Naive B cell (primary cell): ENCODE measurements around the gene C12orf57. TPM values are rescaled to one million over a fixed set of nuclear protein-coding genes. Genes with fewer than 3 reads are reported as not detected.

Experiments
- ATAC-seq, 2 donors: fragments of 150-1000 bp; cut with Tn5 transposase; 2 replicates each; pipeline ENCODE4 v1.10.0; 2021; ENCODE audit warnings: low read depth in 2 of 2, mild to moderate bottlenecking in 2 of 2, moderate library complexity in 2 of 2
- DNase-seq: peaks from one replicate; pipeline ENCODE4 v3.0.0; 2022
- H3K27ac Mint-ChIP-seq, 6 donors: one replicate each; pipeline ENCODE4 v1.8.0; 2020 to 2022; ENCODE audit warnings: mild to moderate bottlenecking in 6 of 6, mixed read lengths in 6 of 6, moderate library complexity in 5 of 6, inconsistent platforms in 2 of 6
- H3K27me3 Mint-ChIP-seq, 3 donors: one replicate each; pipeline ENCODE4 v1.8.0; 2021 to 2022; ENCODE audit warnings: mixed read lengths in 3 of 3, mild to moderate bottlenecking in 1 of 3
- H3K36me3 Mint-ChIP-seq, 2 donors: one replicate each; pipeline ENCODE4 v1.8.0; 2020 to 2022; ENCODE audit warnings: mixed read lengths in 2 of 2, inconsistent platforms in 1 of 2, mild to moderate bottlenecking in 1 of 2
- H3K4me1 Mint-ChIP-seq, 3 donors: one replicate each; pipeline ENCODE4 v1.8.0; 2020 to 2022; ENCODE audit warnings: mixed read lengths in 3 of 3, inconsistent platforms in 1 of 3, mild to moderate bottlenecking in 1 of 3, moderate library complexity in 1 of 3
- H3K4me3 Mint-ChIP-seq, 8 donors: one replicate each; pipeline ENCODE4 v1.8.0; 2020 to 2022; ENCODE audit warnings: mild to moderate bottlenecking in 8 of 8, mixed read lengths in 8 of 8, moderate library complexity in 8 of 8, inconsistent platforms in 2 of 8
- H3K9me3 Mint-ChIP-seq, 7 donors: one replicate each; pipeline ENCODE4 v1.8.0; 2020 to 2022; ENCODE audit warnings: mixed read lengths in 7 of 7, mild to moderate bottlenecking in 5 of 7, inconsistent platforms in 2 of 7, moderate library complexity in 1 of 7
- polyA plus RNA-seq, 6 donors: library from polyadenylated mRNA; unstranded; fragments of 300-500 nt; fragmentation: Illumina TruSeq; gene quantifications; one replicate each; pipeline ENCODE4 v1.2.3, GENCODE V29; 2021; ENCODE audit warnings: low read depth in 6 of 6

Gene C12orf57
- polyA plus RNA-seq, 6 donors from 2014 or later = 126 to 211 (median 194) TPM

- DNase-seq (no peak), ATAC-seq (peak; percentile 3 to 15)
- Mint-ChIP-seq H3K4me1 (peaks cover 32 to 49% (median 46%) of the 10 kb centered on the region in 3 donors), H3K4me3 (peak overlapping the region; percentile 77 to 93 (median 87)), H3K36me3 (peaks cover 0 to 3% of the 10 kb centered on the region in 2 donors), H3K9me3 (no peaks in the 10 kb centered on the region), H3K27ac (peak overlapping the region; percentile 87 to 98 (median 96)), H3K27me3 (no peaks in the 10 kb centered on the region)
Measured at GRCh38 chr12:6936636-6937480, 7.0 kb upstream of the C12orf57 start.

GRCh38 chr12:6937481-6938352, 6.1 kb upstream of the C12orf57 start:
- Mint-ChIP-seq H3K4me1 (peaks cover 35 to 57% (median 47%) of the 10 kb centered on the region in 3 donors), H3K27me3 (no peaks in the 10 kb centered on the region), H3K36me3 (peaks cover 0 to 3% of the 10 kb centered on the region in 2 donors), H3K4me3 (peak overlapping the region; percentile 77 to 93 (median 87)), H3K9me3 (no peaks in the 10 kb centered on the region), H3K27ac (peak overlapping the region; percentile 87 to 98 (median 96))
- DNase-seq = peak; percentile 92
- peak; percentile 94 to 96 for ATAC-seq

DNA sequence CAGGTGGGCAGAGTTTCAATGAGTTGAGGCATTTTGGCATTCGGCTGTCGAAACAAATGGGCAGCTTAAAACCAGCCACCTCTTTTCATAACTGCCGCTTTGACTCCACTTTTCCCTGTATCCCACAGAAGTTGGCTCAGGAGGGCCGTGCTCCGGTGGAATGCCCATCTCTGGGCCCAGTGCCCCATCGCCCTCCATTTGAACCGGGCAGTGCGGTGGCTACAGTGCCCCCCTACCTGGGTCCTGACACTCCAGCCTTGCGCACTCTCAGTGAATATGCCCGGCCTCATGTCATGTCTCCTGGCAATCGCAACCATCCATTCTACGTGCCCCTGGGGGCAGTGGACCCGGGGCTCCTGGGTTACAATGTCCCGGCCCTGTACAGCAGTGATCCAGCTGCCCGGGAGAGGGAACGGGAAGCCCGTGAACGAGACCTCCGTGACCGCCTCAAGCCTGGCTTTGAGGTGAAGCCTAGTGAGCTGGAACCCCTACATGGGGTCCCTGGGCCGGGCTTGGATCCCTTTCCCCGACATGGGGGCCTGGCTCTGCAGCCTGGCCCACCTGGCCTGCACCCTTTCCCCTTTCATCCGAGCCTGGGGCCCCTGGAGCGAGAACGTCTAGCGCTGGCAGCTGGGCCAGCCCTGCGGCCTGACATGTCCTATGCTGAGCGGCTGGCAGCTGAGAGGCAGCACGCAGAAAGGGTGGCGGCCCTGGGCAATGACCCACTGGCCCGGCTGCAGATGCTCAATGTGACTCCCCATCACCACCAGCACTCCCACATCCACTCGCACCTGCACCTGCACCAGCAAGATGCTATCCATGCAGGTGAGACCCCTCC, 5.2 kb upstream of the C12orf57 start:
- no peak for ATAC-seq
- Mint-ChIP-seq H3K9me3 (no peaks in the 10 kb centered on the region), H3K4me1 (peaks cover 38 to 66% (median 56%) of the 10 kb centered on the region in 3 donors), H3K27ac (peak overlapping the region; percentile 84 to 97 (median 92)), H3K27me3 (no peaks in the 10 kb centered on the region), H3K36me3 (peaks cover 0 to 3% of the 10 kb centered on the region in 2 donors), H3K4me3 (peak overlapping the region in 6 of 8 donors; percentile 77 to 93 (median 90))
- DNase-seq = no peak

GRCh38 chr12:6939191-6939540, 4.7 kb upstream of the C12orf57 start:
- no peak for DNase-seq
- H3K9me3 Mint-ChIP-seq = no peaks in the 10 kb centered on the region
- ATAC-seq = no peak
- H3K36me3 Mint-ChIP-seq = peaks cover 0 to 3% of the 10 kb centered on the region in 2 donors
- peaks cover 44 to 66% (median 60%) of the 10 kb centered on the region in 3 donors for H3K4me1 Mint-ChIP-seq
- H3K4me3 Mint-ChIP-seq = peak overlapping the region in 5 of 8 donors; percentile 37 to 70 (median 63)
- H3K27me3 Mint-ChIP-seq = no peaks in the 10 kb centered on the region
- H3K27ac Mint-ChIP-seq = peak overlapping the region; percentile 79 to 95 (median 86)

GRCh38 chr12:6941267-6941666, 2.6 kb upstream of the C12orf57 start:
- peaks cover 47 to 68% (median 67%) of the 10 kb centered on the region in 3 donors for H3K4me1 Mint-ChIP-seq

GRCh38 chr12:6941782-6942181, 2.0 kb upstream of the C12orf57 start:
- H3K27ac Mint-ChIP-seq = peak overlapping the region in 1 of 6 donors; percentile 99

More at GRCh38 chr12:6941267-6941666, 2.6 kb upstream of the C12orf57 start:
- no peaks in the 10 kb centered on the region for H3K9me3 Mint-ChIP-seq
- H3K27ac Mint-ChIP-seq = peak overlapping the region in 1 of 6 donors; percentile 24
- H3K4me3 Mint-ChIP-seq = peak overlapping the region in 2 of 8 donors; percentile 40 to 66
- H3K27me3 Mint-ChIP-seq = no peaks in the 10 kb centered on the region
- H3K36me3 Mint-ChIP-seq = no peaks in the 10 kb centered on the region
- ATAC-seq = no peak
- no peak for DNase-seq

DNA sequence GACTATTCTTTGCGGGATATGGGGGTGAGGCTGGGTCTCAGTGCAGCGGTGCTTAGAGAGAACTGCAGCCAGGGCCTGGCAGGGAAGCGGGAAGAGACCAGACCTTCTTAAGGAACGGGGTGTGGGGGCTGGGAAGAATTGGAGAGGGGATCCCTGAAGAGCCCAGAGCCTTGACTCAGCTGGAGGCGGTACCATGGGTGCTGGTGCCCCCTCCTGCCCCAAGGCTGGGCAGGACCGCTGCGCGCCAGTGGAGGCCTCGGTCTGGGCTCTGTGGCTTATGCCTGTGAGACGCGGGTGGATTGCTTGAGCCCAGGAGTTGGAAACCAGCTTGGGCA, 1.5 kb upstream of the C12orf57 start:
- ATAC-seq (no peak), DNase-seq (no peak)
- H3K36me3 Mint-ChIP-seq = no peaks in the 10 kb centered on the region
- H3K4me1 Mint-ChIP-seq = peaks cover 48 to 71% (median 68%) of the 10 kb centered on the region in 3 donors
- H3K4me3 Mint-ChIP-seq = peak overlapping the region in 4 of 8 donors; percentile 32 to 98 (median 66)
- H3K9me3 Mint-ChIP-seq = no peaks in the 10 kb centered on the region
- H3K27me3 Mint-ChIP-seq = no peaks in the 10 kb centered on the region
- H3K27ac Mint-ChIP-seq = peak overlapping the region in 4 of 6 donors; percentile 27 to 100 (median 99)

More at GRCh38 chr12:6941782-6942181, 2.0 kb upstream of the C12orf57 start:
- DNase-seq (no peak), ATAC-seq (no peak)
- H3K4me1 Mint-ChIP-seq = peaks cover 47 to 68% (median 67%) of the 10 kb centered on the region in 3 donors
- H3K27me3 Mint-ChIP-seq = no peaks in the 10 kb centered on the region
- no peaks in the 10 kb centered on the region for H3K36me3 Mint-ChIP-seq
- no peaks in the 10 kb centered on the region for H3K9me3 Mint-ChIP-seq
- no peak overlapping the region for H3K4me3 Mint-ChIP-seq

DNA sequence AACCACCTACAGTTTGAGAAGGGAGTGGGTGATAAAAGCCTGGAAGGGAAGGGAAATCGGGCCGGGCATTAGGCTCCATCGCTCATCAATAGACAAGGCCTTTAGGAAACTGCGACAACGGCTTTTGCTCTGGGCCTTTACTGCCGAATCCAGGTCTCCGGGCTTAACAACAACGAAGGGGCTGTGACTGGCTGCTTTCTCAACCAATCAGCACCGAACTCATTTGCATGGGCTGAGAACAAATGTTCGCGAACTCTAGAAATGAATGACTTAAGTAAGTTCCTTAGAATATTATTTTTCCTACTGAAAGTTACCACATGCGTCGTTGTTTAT, 467 bp upstream of the C12orf57 start:
- Mint-ChIP-seq H3K27me3 (no peaks in the 10 kb centered on the region), H3K27ac (peak overlapping the region; percentile 99 to 100 (median 99))

GRCh38 chr12:6944381-6945186, 762 bp downstream of the C12orf57 start:
- peaks cover 58 to 81% (median 78%) of the 10 kb centered on the region in 3 donors for H3K4me1 Mint-ChIP-seq
- H3K36me3 Mint-ChIP-seq = no peaks in the 10 kb centered on the region
- peak overlapping the region; percentile 90 to 98 (median 96) for H3K4me3 Mint-ChIP-seq
- no peaks in the 10 kb centered on the region for H3K9me3 Mint-ChIP-seq
- peak; percentile 81 for DNase-seq
- ATAC-seq = peak; percentile 41 to 43
- peak overlapping the region; percentile 99 to 100 (median 99) for H3K27ac Mint-ChIP-seq
- no peaks in the 10 kb centered on the region for H3K27me3 Mint-ChIP-seq

More for the DNA sequence above, 467 bp upstream of the C12orf57 start:
- Mint-ChIP-seq H3K36me3 (no peaks in the 10 kb centered on the region), H3K9me3 (no peaks in the 10 kb centered on the region), H3K4me1 (peaks cover 54 to 77% (median 72%) of the 10 kb centered on the region in 3 donors), H3K4me3 (peak overlapping the region; percentile 90 to 98 (median 96))
- DNase-seq = peak; percentile 85
- ATAC-seq = peak; percentile 57

DNA sequence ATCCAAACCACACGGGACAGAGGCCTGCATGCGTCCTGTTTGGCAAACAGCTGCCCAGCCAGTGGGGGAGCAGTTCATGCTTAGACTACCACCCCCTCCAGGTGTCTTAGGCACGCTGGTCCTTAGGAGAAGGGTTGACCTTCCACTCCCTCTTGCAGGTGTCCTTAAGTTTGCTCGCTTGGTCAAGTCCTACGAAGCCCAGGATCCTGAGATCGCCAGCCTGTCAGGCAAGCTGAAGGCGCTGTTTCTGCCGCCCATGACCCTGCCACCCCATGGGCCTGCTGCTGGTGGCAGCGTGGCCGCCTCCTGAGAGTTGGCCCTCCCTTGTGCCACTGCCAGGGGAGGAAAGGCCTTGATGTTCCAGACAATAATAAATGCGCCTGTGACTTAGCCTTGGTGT, 1.8 kb downstream of the C12orf57 start:
- no peak for DNase-seq
- Mint-ChIP-seq H3K4me3 (peak overlapping the region; percentile 83 to 98 (median 96)), H3K4me1 (peaks cover 63 to 84% (median 84%) of the 10 kb centered on the region in 3 donors), H3K27ac (peak overlapping the region in 4 of 6 donors; percentile 95 to 100 (median 98)), H3K27me3 (no peaks in the 10 kb centered on the region), H3K36me3 (no peaks in the 10 kb centered on the region), H3K9me3 (no peaks in the 10 kb centered on the region)
- no peak for ATAC-seq

- Mint-ChIP-seq H3K27ac (peak overlapping the region; percentile 57 to 98 (median 95)), H3K9me3 (no peaks in the 10 kb centered on the region), H3K27me3 (no peaks in the 10 kb centered on the region), H3K4me3 (peak overlapping the region; percentile 72 to 98 (median 96)), H3K36me3 (no peaks in the 10 kb centered on the region), H3K4me1 (peaks cover 69 to 90% (median 88%) of the 10 kb centered on the region in 3 donors)
- peak; percentile 81 for DNase-seq
- peak; percentile 23 to 24 for ATAC-seq
Measured at GRCh38 chr12:6946033-6946919, 2.5 kb downstream of the C12orf57 start.
